ENCODE measurements around the gene CCDC57.

DNA sequence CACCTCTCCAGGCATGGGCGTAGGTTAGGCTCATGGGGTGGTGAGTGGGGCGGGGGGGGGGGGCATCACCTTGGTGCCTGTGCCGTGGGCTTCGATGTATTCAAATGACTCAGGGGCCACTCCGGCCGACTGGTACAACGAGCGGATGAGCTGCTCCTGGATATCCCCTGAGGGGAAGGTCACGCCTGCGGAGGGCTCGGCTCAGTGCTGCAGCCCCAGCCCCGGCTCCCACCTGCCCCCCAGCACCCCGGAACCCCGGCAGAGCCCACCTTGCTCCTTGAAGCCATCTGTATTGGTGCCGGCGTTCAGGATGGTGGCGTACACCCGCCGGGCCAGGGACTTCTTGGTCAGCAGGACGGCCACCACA is 120.0 kb downstream of the CCDC57 start:
- TF ChIP-seq CTCF (IDR thresholded peaks at IDR 0.05) (no peak), EZH2 (IDR thresholded peaks at IDR 0.05) (no peak)
